Subcutaneous adipose tissue (tissue), 4 donors: ENCODE data around the gene CAMLG. TPM values are rescaled to one million over a fixed set of nuclear protein-coding genes. Genes with fewer than 3 reads are reported as not detected.

ENCODE experiments used
- total RNA-seq, 4 donors: library from RNA; depleted of rRNA; stranded (reverse); fragments of >200 nt; gene quantifications; one replicate each; pipeline ENCODE4 v1.1.0, GENCODE V29; 2016
- TF ChIP-seq, protein P1 (sequence below): fragments of 450-650 bp; IDR thresholded peaks from one replicate; pipeline ENCODE4 v1.5.1; 2016; ENCODE audit warnings: low read depth, mild to moderate bottlenecking, control low read depth, antibody characterized with exemption, moderate library complexity

CAMLG gene
- total RNA-seq, 4 donors from 2014 or later: 26.9 to 53.7 (median 48.3) TPM

DNA sequence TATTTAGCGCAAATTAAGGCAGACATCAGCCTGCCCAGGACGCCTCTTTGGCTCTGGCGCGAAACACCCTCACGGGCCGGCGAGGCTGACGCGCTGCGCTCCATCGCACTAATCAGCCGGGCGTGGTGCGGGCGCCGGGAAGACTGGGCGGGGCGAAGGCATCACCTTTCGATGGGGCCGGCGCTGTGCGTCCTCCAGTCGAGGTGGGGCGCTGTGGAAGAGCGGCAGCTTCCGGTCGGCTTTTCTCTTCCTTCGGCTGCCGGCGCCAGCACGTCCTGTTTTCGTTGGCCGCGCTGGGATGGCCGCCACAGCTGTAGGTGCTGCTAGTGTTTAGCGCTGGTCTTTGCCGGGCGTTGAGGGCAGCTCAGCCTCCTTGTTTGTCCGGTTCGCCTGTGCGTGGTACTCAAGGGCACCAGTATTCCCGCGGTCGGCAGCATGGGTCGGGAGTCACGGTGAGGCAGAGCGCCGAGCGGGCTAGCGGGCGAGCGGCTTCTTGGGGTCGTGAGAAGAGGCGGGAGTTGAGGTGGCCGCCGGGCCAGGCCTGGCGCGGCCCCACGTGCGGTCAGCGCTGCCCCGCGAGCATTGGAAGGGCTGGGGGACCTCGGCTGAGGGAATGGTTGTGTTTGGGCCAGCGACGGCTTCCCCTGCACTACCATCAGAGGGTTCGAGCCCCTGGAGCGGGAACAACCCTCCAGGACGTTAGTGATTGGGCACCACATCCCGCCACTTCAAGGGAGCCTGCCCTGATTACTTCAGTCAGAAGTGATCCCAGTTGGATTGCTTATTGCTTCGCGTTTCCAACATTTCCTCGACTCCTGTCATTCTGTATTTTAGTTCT is 20.4 kb downstream of the CAMLG start, which contains the start of gene DDX46:
Gene DDX46 (plus strand): TSS at position 276 of the 838 bp plus-strand sequence. CDS start 160 bp downstream, at position 436.
- TF ChIP-seq, protein P1, sequence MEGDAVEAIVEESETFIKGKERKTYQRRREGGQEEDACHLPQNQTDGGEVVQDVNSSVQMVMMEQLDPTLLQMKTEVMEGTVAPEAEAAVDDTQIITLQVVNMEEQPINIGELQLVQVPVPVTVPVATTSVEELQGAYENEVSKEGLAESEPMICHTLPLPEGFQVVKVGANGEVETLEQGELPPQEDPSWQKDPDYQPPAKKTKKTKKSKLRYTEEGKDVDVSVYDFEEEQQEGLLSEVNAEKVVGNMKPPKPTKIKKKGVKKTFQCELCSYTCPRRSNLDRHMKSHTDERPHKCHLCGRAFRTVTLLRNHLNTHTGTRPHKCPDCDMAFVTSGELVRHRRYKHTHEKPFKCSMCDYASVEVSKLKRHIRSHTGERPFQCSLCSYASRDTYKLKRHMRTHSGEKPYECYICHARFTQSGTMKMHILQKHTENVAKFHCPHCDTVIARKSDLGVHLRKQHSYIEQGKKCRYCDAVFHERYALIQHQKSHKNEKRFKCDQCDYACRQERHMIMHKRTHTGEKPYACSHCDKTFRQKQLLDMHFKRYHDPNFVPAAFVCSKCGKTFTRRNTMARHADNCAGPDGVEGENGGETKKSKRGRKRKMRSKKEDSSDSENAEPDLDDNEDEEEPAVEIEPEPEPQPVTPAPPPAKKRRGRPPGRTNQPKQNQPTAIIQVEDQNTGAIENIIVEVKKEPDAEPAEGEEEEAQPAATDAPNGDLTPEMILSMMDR: no peak

DNA sequence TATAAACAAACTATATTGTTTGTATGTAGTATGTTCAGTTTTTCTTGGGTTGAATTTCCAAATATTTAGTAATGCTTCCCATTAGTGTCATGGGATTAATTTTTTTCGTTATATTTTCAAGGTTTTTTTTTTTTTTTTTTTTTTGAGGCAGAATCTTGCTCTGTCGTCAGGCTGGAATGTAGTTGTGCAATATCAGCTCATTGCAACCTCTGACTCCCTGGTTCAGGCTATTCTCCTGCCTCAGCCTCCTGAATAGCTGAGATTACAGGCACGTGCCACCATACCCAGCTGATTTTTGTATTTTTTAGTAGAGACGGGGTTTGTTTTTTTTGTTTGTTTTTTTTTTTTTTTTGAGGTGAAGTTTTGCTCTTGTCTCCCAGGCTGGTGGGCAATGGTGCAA is 30.9 kb downstream of the CAMLG start:
- TF ChIP-seq, protein P1: no peak

DNA sequence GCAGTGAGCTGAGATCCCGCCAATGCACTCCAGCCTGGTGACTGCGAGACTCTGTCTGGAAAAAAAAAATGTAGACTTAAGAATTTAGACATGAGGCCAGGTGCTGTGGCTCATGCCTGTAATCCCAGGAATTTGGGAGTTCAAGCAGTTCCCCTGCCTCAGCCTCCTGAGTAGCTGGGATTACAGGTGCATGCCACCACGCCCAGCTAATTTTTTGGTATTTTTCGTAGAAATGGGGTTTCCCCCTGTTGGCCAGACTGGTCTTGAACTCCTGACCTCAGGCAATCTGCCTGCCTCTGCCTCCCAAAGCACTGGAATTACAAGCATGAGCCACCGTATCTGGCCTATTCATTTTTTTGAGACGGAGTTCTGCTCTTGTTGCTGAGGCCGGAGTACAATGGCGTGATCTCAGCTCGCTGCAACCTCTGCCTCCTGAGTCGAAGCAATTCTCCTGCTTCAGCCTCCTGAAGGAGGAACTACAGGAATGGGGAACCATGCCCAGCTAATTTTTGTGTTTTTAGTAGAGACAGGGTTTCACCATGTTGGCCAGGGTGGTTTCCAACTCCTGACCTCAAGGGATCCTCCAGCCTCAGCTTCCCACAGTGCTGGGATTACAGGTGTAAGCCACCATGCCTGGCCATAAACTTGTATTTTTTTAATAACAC is 34.2 kb downstream of the CAMLG start:
- TF ChIP-seq, protein P1: no peak

DNA sequence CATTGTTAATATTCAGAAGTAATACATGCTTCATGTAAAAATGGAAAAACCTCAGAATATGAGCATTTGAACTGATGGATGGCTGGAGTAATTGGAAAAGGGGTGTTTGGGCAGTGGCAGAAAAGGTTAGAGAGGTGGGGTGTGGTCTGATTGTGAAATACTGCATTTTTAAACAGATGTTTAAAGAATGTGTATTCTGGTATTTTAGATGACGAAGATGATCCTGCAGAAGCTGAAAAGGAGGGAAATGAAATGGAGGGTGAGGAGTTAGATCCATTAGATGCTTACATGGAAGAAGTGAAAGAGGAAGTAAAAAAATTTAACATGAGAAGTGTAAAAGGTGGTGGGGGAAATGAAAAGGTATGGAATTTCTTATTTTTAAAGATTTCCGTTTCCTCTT is 39.0 kb downstream of the CAMLG start:
- TF ChIP-seq, protein P1: no peak

DNA sequence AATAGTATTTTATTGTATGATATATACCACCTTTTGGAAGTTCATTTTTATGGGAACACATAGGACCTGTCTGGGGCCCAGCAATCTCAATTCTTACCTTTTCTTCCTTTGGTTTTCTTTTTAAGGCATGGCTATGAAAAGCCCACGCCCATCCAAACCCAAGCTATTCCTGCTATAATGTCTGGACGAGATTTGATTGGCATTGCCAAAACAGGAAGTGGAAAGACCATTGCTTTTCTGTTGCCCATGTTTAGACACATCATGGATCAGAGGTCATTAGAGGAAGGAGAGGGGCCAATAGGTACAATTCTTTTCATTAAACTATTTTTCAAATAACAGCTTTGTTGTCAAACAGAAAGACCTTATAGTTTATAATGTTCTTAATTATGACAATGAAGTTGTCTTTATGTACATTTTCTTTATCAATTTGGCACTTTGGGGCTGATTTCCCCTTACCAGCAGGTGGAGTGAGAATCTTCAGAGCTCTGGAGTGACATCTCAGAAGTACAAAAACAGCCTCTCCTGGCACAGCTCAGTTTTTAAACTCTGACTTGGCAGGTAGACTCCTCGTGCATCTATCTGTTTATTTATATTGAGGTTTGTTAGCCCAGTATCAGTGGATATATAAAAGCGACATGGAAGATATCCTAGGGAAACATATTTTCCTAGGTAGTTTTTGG is 46.0 kb downstream of the CAMLG start:
- TF ChIP-seq, protein P1: no peak

DNA sequence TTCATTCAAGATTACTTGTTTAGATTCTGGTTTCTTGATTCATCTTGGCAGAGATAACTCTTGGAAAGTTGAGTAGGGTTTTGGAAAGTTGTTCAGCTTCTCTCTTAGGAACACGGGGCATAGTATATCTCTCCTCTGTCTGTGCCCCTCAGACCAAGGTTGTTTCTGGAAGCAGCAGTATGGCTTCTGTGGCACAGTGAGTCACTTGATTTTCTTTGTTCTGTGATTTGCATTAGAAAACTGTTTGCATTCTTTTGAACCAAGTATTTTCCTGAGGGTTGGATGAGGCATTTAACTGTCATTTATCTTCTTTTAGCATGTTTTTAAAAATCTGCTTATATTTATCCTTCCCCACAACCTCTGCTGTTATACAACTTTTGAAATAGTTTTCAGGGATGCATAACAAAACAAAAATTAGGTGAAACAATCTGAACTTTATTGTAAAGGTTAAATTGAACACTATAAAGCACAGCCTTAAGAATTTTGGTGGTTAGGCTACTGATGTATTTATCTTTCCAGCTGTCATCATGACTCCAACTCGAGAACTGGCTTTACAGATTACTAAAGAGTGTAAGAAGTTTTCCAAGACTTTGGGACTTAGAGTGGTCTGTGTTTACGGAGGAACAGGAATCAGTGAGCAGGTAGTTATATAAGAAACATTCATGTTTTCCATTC is 46.7 kb downstream of the CAMLG start:
- TF ChIP-seq, protein P1: no peak

DNA sequence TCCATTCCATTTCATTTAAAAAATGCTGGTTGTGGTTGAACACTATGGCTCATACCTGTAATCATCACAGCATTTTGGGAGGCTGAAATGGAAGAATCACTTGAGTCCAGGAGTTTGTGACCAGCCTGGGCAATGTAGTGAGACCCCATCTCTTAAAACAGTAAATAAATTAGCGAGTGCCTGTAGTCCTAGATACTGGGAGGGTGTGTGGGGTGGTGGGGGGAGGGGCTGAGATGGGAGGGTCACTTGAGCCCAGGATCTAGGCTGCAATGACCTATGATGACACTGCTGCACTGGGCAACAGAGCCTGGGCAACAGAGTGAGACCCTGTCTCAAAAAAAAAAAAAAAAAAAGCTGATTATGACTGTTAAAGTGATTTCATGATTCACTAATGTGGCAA is 49.3 kb downstream of the CAMLG start:
- TF ChIP-seq, protein P1: no peak
